ENCODE results near the gene TCP11L1. TPM values are rescaled to one million over a fixed set of nuclear protein-coding genes. Genes with fewer than 3 reads are reported as not detected.

The TCP11L1 gene
- total and polyA plus RNA-seq, 9 of the 15 experiments (the other 6 are each of a cell fraction or from before 2014, with no cell fraction given), result 1.6 to 15.3 (median 5.4) TPM

DNA sequence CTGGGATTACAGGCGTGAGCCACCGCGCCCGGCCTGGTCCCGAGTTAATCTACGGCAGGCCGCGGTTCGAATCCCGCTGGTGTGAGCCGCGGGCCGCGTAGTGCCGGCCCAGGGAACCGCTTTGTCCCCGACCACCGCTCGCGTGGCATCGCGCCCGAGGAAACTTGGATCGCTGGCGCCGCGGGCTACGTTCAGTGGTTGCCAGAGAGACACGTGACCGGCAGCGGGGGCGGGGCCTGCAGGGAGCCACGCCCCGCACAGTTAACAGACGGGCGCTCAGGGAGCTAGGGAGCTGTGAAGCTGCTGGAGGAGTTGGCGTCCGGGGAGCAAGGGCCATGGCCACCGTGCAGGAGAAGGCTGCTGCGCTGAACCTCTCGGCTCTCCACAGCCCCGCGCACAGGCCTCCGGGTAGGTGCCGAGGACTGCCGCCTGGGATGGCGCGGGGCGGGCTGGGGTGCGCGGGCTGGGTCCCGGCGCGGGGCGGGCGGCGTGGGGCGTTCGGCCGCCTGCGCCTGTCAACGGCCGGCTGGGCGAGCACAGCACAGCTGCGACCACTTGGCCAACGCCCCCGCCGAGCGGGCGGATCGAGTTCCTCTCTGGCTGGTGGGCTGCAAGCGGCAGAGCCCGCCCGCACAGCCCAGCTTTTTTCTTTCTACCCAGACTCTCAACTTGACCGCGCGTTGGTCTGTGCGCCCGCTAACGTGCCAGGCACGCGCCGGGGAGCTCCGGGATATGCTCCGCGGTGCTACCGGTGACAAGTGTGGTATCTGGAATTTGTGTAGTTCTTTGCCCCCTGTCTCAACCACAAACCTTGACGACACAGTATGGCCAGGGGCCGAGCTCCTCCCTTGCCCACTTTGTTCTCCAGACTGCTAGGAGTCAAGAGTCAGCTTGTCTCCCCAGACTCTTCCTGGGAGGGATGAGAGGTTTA is 23.5 kb upstream of the TCP11L1 start, which contains the start of gene DEPDC7 (continued):
- TF ChIP-seq MITF (IDR thresholded peaks at IDR 0.05) (peak; percentile 32; the same call in 1 of the 2 replicates), MBD2 (IDR thresholded peaks at IDR 0.05; ENCODE audit: borderline replicate concordance, low read depth) (no peak; the same call in 1 of the 2 replicates), TRIM28 (IDR thresholded peaks at IDR 0.05) (no peak), FOXA3 (CRISPR knock-in tag; conservative IDR thresholded peaks at IDR 0.05 in 1 of 2, IDR thresholded peaks at IDR 0.05 in 1 of 2) (no peak), SAFB (IDR thresholded peaks at IDR 0.05; ENCODE audit: borderline replicate concordance, low read depth, low read length) (no peak), SMARCA4 (IDR thresholded peaks at IDR 0.05) (no peak), FOXM1 (IDR thresholded peaks at IDR 0.05; ENCODE audit: low read depth) (no peak), FOXM1 (CRISPR knock-in tag; IDR thresholded peaks at IDR 0.05; ENCODE audit: low read depth) (no peak), ZNF407 (IDR thresholded peaks at IDR 0.05; ENCODE audit: low read depth) (no peak), POLR2B (IDR thresholded peaks at IDR 0.05; ENCODE audit: low read depth, partially characterized antibody) (peak; percentile 65), POLR3G (IDR thresholded peaks at IDR 0.05; ENCODE audit: extremely low read depth, insufficient read length, insufficient replicate concordance) (no peak), ZNF586 (CRISPR knock-in tag; conservative IDR thresholded peaks at IDR 0.05) (no peak), CREM (IDR thresholded peaks at IDR 0.05; ENCODE audit: low read depth) (0 out of 2 replicates have a peak, but pooled peaks have one; percentile 19), ZBED1 (IDR thresholded peaks at IDR 0.05) (no peak), MXD1 (CRISPR knock-in tag; IDR thresholded peaks at IDR 0.05; ENCODE audit: borderline replicate concordance, poor library complexity, severe bottlenecking) (no peak)
- TF ChIP-seq, protein P1, sequence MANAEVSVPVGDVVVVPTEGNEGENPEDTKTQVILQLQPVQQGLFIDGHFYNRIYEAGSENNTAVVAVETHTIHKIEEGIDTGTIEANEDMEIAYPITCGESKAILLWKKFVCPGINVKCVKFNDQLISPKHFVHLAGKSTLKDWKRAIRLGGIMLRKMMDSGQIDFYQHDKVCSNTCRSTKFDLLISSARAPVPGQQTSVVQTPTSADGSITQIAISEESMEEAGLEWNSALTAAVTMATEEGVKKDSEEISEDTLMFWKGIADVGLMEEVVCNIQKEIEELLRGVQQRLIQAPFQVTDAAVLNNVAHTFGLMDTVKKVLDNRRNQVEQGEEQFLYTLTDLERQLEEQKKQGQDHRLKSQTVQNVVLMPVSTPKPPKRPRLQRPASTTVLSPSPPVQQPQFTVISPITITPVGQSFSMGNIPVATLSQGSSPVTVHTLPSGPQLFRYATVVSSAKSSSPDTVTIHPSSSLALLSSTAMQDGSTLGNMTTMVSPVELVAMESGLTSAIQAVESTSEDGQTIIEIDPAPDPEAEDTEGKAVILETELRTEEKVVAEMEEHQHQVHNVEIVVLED (CRISPR knock-in tag; IDR thresholded peaks at IDR 0.05), result no peak
